Cardiac muscle cell (in vitro differentiated cells and primary cell): ENCODE measurements around the gene TAS2R40. TPM values are rescaled to one million over a fixed set of nuclear protein-coding genes. Genes with fewer than 3 reads are reported as not detected.
"Not testable (repeated sequence)": the region's sequence is repeated elsewhere in the genome, so short reads cannot be mapped to it uniquely, and the experiment has no call there.

Source experiments
- DNase-seq, 2 donors: peaks; one replicate each; pipeline versions ENCODE4 v3.0.0 to v3.0.0-alpha.2; 2010 to 2017; ENCODE audit warnings: low read depth in 1 of 2, low spot score in 1 of 2
- H3K27ac ChIP-seq: fragments of 200-600 bp; sonication (generic); 2 replicates; pipeline ENCODE4 v1.5.1; 2016
- H3K27me3 ChIP-seq: fragments of 200-600 bp; sonication (generic); 2 replicates; pipeline ENCODE4 v1.6.0; 2016; ENCODE audit warnings: control low read depth
- H3K36me3 ChIP-seq: fragments of 200-600 bp; sonication (generic); 2 replicates; pipeline ENCODE4 v1.5.1; 2016; ENCODE audit warnings: control low read depth
- H3K4me1 ChIP-seq: fragments of 200-600 bp; sonication (generic); 2 replicates; pipeline ENCODE4 v1.8.1; 2017; ENCODE audit warnings: low read depth, mild to moderate bottlenecking, mixed run types
- H3K4me3 ChIP-seq: fragments of 200-600 bp; sonication (generic); 2 replicates; pipeline ENCODE4 v1.5.1; 2016; ENCODE audit warnings: mild to moderate bottlenecking
- H3K9me3 ChIP-seq: fragments of 200-600 bp; sonication (generic); 2 replicates; pipeline ENCODE4 v1.5.1; 2017; ENCODE audit warnings: low read depth, mild to moderate bottlenecking, control low read depth
- polyA plus RNA-seq: library from polyadenylated mRNA; unstranded; fragments of >200 nt; fragmentation: Nextera tagmentation; extraction: Ambion mirVana; gene quantifications from 2 replicates; pipeline ENCODE4 v1.2.1, GENCODE V29; 2016
- total RNA-seq: library from RNA; depleted of rRNA; stranded (reverse); fragments of >200 nt; gene quantifications from 2 replicates; pipeline ENCODE4 v1.2.3, GENCODE V29; 2016
- TF ChIP-seq, protein P1 (sequence below): IDR thresholded peaks from 2 replicates; pipeline ENCODE4 v1.5.1; 2012; ENCODE audit warnings: low read depth, mild to moderate bottlenecking, low read length

TAS2R40 gene
- total RNA-seq (not detected in 2 replicates), polyA plus RNA-seq (not detected in 2 replicates)

DNA sequence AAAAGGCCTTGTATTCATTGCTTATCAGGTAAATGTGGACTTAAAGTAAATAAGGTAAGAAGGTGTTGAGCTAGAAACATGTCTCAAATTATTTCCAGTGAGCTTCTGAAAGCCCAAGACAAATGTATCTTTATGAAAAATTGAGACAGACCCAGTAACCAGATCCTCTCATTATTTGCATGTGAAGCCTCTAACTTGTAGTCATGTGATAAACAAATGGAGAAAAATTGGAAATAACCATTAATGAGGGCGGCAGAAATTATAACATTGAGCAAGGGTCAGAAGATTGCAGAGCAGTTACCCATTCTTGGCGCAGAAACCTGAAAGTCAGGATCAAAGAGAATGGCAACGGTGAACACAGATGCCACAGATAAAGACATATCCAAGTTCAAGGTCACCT lies at the start of gene TAS2R40:
TAS2R40 (plus strand) TSS at position 301 of the 400 bp plus-strand sequence; CDS start at position 343, 42 bp downstream.
- Histone ChIP-seq H3K9me3 (no peaks in the 10 kb centered on the region), H3K27me3 (peaks cover 9% of the 10 kb centered on the region), H3K27ac (no peak within 1 kb of the TSS), H3K4me3 (no peak within 1 kb of the TSS), H3K4me1 (no peaks in the 10 kb centered on the region), H3K36me3 (no peaks in the 10 kb centered on the region)
- no peak for DNase-seq
- TF ChIP-seq, protein P1, sequence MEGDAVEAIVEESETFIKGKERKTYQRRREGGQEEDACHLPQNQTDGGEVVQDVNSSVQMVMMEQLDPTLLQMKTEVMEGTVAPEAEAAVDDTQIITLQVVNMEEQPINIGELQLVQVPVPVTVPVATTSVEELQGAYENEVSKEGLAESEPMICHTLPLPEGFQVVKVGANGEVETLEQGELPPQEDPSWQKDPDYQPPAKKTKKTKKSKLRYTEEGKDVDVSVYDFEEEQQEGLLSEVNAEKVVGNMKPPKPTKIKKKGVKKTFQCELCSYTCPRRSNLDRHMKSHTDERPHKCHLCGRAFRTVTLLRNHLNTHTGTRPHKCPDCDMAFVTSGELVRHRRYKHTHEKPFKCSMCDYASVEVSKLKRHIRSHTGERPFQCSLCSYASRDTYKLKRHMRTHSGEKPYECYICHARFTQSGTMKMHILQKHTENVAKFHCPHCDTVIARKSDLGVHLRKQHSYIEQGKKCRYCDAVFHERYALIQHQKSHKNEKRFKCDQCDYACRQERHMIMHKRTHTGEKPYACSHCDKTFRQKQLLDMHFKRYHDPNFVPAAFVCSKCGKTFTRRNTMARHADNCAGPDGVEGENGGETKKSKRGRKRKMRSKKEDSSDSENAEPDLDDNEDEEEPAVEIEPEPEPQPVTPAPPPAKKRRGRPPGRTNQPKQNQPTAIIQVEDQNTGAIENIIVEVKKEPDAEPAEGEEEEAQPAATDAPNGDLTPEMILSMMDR = no peak

DNA sequence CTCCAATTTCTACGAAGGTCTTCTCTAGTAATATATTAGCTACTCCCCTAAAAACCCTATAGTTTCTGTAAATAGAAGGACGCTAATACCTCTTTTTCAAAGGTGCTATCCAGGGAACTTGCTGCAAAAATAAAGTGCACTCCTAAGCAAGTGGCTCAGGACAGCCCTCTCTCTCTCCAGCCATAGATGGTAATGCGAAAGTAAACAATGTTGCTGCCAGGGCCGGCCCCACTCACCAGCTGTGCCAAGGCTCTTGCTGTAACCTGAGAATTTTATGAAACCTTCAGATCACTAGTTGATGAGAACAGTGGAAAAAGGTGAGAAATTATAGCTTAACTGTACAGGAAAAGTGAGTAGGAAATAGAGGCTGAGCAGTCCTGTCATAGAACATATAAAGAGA lies 49.5 kb upstream of the TAS2R40 start:
- H3K27ac ChIP-seq = no peak overlapping the region
- no peak for DNase-seq
- no peaks in the 10 kb centered on the region for H3K4me1 ChIP-seq
- TF ChIP-seq, protein P1 = no peak
- no peak overlapping the region for H3K4me3 ChIP-seq
- no peaks in the 10 kb centered on the region for H3K36me3 ChIP-seq
- H3K27me3 ChIP-seq = no peaks in the 10 kb centered on the region
- H3K9me3 ChIP-seq = no peaks in the 10 kb centered on the region

DNA sequence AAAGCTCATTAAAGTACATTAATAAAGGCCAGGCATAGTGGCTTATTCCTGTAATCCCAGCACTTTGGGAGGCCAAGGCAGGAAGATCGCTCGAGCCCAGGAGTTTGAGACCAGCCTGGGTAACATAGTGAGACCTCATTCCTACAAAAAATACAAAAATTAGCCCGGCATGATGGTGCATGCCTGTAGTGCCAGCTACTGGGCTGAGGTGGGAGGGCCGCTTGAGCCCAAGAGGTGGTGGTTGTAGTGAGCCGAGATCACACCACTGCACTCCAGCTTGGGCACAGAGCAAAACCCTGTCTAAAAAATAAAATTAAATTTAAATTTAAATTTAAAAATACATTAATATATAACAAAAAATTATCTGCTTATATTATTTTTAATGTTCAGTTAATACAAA lies 45.7 kb upstream of the TAS2R40 start:
- no peak overlapping the region for H3K27ac ChIP-seq
- H3K9me3 ChIP-seq = no peaks in the 10 kb centered on the region
- TF ChIP-seq, protein P1 = no peak
- H3K4me1 ChIP-seq = no peaks in the 10 kb centered on the region
- no peak for DNase-seq
- no peaks in the 10 kb centered on the region for H3K36me3 ChIP-seq
- H3K27me3 ChIP-seq = no peaks in the 10 kb centered on the region
- no peak overlapping the region for H3K4me3 ChIP-seq

DNA sequence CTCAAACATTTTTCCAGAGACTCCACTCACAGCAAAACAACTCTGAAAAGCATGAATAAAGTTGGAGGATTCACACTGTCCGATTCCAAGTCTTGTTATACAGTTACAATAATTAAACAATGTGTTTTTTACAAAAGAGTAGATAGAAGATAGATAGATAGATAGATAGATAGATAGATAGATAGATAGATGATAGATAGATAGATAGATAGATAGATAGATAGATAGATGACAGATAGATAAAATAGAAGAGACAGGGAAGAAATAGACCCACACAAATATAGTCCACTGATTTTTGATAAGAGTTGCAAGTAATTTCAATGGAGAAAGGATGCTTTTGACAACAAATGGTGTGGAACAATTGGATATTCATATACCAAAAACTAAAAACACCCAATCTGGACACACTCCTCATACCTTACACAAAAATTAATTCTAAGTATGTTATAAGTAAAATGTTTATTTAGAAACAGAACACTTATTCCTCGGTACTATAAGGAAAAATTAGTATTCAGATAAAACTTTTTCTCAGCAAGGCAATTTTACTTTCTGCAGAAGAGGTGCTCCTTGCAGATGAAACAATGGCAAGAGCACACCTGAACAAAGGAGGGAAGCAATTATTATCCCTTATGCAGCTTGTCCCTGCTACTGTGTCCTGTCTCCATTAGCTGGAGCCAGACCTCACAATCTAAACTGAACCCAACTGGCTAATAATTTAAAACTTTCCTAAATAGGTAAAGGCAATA lies 44.3 kb upstream of the TAS2R40 start:
- no peak overlapping the region for H3K4me3 ChIP-seq
- H3K9me3 ChIP-seq = no peaks in the 10 kb centered on the region
- no peaks in the 10 kb centered on the region for H3K36me3 ChIP-seq
- H3K4me1 ChIP-seq = no peaks in the 10 kb centered on the region
- no peak overlapping the region for H3K27ac ChIP-seq
- TF ChIP-seq, protein P1 = no peak
- no peak for DNase-seq
- H3K27me3 ChIP-seq = no peaks in the 10 kb centered on the region

DNA sequence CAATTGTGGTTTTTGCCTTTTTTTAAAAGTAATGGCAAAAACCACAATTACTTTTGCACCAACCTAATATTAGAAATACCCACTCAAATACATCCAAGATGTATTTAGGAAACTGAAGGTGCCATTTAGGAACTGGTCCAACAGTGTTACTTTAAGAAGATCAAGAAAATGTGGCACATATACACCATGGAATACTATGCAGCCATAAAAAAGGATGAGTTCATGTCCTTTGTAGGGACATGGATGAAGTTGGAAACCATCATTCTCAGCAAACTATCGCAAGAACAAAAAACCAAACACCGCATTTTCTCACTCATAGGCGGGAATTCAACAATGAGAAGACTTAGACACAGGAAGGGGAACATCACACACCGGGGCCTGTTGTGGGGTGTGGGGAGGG lies 41.1 kb upstream of the TAS2R40 start:
- H3K27ac ChIP-seq, H3K36me3 ChIP-seq, H3K9me3 ChIP-seq, H3K27me3 ChIP-seq, H3K4me3 ChIP-seq, H3K4me1 ChIP-seq, DNase-seq: not testable (repeated sequence)

DNA sequence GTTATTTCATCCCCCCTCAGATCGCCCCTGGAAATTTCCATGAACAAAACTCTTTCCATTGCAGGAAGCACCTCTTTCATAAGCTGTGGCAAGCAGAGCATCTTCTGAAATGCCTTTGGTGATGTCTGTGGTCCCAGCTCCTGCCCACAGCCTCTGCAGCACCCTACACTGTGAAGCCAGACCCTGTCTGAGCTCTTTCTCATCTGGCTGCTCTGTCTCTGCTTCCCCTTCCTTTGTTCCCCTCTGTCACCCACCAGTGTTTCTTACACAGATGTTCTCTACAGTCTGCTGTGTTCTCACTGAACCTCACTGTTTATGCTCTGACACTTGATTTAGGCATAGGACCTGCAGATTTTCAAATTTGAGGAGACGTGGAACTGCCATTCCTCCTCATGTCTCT lies 40.5 kb upstream of the TAS2R40 start:
- TF ChIP-seq, protein P1 = no peak
- H3K9me3 ChIP-seq = no peaks in the 10 kb centered on the region
- H3K27ac ChIP-seq = no peak overlapping the region
- no peaks in the 10 kb centered on the region for H3K36me3 ChIP-seq
- DNase-seq = no peak
- no peaks in the 10 kb centered on the region for H3K4me1 ChIP-seq
- H3K27me3 ChIP-seq = no peaks in the 10 kb centered on the region
- H3K4me3 ChIP-seq = no peak overlapping the region
